GM19324 (cell line): ENCODE measurements around the gene WASHC4.

Experiments
- ATAC-seq: cut with Tn5 transposase; IDR thresholded peaks from one replicate; pipeline ENCODE4 v1.9.1; 2021; ENCODE audit warnings: mild to moderate bottlenecking, moderate library complexity; ENCODE audit not compliant: unreplicated experiment, low FRiP score

WASHC4 gene

DNA sequence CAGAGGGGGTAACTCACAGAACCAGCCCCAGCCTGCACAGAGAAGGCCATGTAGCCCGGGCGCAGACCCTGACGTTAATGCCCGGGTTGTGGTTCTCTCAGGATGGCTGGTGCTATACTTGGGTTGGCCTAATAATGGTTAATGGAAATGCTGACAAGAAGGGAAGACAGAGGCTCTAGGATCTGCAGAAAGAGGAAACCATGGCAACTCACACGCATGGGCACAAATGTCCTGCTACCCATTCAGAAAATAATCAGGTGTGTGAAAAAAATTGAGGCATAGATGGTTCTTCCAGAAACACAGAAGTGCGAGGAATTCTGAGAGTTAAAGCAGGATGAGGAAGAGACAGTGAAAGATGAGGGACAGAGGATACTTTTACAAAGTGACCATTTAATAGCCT, 94.7 kb downstream of the WASHC4 start:
- ATAC-seq = no peak

DNA sequence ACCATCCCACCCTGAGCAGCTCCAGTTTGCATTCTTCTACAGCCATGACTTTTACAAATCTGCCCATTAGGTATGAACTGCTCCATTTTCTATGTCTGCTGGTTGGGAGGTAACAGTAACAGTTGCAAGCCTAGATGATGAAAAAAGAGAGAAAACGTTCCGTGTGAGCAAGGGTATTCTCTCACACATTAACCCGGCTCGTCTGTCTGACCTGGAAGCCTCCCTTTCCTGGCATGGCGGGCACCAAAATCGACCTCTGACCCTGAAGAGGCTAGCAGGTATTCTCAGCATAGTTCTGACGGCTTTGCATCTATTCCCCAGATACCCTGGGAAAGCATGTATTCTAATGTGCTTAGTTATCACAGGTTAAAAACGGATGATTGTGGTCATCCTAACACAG, 96.6 kb downstream of the WASHC4 start:
- ATAC-seq = no peak

DNA sequence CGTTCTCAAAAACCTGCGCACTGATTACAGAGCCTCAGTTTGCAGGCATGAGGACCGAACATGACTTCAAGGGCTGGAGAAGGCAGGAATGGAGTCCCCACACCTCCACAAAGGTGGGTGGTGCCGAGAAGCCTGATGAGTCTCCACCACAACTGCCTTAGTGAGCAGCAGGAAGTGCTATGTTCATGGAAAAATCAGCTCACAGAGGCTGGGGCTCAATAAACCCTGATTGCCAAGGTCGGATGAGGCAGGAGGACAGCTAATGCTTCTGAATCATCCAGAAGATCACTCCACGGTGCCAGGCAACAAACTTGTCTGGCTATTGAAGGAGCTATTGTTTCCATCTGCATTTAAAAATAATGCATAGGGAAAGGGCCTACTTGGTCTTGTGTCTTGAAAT, 97.4 kb downstream of the WASHC4 start:
- ATAC-seq = no peak

DNA sequence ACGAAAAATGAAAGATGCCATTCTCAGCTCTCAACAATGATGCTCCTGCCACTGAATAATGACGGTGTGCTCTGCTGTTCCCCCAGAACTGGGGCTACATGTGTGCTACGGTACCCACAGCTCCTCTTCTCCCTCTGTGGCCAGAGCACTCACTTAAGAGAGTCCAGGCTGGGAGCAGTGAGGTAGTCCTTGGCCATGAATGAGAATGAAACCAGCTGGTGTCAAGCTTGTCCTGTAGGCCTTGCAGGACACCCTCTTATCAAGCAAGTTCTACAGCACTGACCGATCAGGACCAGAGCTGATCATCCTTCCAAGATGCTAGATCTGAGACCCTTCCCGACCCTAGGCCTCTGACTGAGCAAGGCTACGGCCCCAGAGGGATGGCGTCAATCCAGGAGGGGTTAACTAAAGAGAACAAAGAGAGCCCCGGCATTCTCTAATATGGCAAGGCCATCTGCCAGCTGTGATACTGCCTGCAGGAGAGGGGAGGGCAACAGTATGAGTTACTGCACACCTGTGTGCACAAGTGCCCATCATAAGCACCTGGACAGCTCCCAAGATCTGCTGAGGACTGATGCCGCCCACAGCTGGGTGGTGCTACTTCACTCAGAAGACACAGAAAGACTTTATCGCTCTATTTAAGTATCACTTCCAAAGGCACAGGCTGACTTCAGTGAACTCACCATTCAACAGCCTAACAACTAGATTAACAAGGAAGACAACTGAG, 98.0 kb downstream of the WASHC4 start:
- ATAC-seq = no peak

DNA sequence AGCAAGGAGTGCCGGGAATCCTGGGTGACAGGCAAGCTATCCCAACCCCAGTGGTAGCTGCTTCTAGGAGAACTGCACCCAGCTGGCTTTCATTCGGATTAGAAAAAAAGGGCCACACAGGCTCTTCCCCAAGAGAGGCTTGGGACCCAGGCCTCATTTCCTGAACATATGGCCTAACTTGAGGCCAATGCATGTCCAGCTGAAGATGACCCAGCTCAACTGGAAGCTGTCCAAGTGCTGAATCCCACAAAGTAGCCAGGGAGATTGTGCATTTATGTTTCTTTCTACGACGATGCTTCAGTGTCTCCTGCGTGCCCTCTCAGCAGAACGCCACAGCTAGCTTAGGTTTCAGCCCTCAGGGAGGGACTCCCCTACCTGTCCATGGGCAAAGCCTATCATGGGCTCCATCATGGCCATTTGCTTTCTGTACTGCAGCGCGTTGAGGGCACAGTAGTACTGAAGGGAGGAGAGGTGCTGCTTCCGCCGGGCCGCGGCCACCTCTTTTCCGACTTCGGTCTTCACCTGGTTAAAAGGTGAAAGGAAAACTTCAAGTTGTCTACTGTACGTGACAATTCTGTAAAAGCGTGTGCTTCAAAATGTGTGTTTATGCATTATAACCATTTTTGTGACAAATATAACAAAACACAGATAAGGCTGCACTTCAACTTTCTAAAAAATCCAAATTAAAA, 99.3 kb downstream of the WASHC4 start:
- no peak for ATAC-seq

DNA sequence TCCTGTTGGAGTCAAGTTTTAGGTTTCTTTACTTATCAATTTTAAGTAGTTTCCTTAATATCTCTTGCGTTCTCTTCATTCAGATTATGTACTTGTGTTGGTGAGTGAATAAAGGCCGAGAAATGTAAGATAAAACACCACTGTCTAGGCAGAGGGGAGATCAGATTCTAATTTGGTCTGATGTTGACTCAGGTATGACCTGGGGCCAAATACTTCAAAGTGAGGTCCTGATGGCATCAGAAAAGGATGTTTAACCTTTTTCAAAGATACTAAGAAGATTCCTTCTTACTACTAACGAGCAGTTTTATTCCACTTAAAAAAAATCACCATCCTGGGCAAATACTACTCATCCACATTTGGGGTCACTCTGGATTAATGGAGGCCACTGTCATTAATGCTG, 101.6 kb downstream of the WASHC4 start:
- ATAC-seq = no peak

DNA sequence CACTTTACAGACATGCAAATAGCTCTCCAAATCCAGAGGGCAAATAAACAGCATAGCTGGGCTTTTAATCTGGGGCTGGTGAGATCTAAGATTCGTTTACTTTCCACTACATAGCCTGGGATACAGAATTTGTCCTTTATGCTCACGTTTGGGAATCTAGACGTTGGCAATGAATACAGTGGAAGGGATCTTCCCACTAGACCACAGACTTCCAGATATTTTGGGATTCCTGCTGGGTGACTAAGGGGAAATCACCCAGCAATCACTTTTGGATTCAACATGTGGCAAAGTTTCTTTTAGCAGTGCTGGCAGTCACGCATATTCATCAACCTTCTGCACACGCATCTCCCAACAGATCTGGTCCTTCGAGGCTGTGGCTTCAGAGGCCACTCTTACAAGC, 104.9 kb downstream of the WASHC4 start:
- no peak for ATAC-seq

DNA sequence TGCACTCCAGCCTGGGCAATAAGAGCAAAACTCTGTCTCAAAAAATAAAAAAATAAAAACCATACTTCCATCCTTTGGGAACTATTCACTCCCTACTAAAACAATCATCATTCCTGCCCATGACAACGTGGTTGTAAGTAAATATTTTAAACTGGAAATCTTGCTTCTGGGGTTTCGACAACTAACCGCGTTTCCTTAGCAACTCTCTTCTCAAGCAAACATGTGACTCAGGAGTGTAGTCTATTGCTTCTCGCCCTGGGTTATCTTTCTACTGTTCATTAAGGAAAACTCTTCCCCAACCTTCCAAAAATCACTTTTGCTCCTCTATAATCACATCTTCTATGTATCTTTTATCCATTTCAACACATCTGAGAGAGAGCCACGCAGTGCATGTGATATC, 106.6 kb downstream of the WASHC4 start:
- no peak for ATAC-seq

DNA sequence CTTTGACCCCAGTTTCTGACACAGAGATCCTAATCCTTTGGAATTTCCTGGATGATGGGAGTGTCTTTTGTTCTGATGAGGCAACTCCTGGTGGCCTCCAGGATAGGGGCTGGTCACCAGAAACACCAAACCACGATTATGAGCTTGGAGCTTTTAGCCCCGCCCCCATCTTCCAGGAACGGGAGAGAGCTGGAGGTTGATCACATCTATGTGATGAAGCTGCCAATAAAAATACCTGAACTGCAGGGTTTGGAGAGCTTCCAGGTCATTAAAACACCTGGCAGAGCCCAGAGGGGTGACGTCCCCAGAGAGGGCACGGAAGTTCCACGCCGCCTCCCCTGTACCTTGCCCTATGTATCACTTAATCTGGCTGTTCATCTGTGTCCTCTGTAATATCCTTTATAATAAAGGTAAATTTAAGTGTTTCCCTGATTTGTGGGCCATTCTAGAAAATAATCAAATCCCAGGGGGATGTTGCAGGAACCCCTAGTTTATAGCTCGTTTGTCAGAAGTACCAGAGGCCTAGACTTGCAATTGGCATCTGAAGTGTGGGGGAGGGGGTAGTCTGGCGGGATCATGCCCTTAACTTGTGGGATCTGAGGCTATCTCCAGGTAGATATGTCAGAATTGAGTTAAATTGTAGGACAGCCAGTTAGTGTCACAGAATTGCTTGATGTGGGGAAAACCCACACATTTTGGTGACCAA, 107.3 kb downstream of the WASHC4 start:
- no peak for ATAC-seq

DNA sequence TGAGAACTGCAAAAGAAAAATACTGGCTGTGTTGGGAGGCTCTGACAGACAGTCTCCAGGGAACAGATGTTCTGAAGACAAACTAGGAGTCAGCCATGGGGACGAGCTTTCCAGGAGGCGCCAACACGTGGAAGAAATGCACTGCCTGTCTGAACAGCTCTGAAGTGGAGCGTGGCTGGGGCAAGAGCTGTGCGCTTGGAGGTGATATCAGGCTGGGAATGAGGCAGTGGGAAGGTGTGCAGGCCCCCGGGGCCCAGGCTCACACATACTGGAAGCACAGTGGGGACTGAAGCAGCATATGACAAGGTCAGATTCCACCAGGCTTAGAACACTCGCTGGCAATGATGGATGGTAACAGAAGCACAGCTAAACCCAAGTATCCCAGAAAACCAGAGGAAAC, 110.9 kb downstream of the WASHC4 start:
- no peak for ATAC-seq
